KOPT-K1 (cell line): ENCODE measurements around the gene EXT2.

Source experiments
- H3K27ac ChIP-seq: fragments of 200-600 bp; sonication (generic); 2 replicates; pipeline ENCODE4 v1.5.1; 2016; ENCODE audit warnings: antibody characterized with exemption, mild to moderate bottlenecking, low read depth, low read length; ENCODE audit not compliant: poor library complexity, severe bottlenecking
- H3K36me3 ChIP-seq: fragments of 200-600 bp; sonication (generic); 2 replicates; pipeline ENCODE4 v1.5.1; 2017; ENCODE audit warnings: antibody characterized with exemption, mild to moderate bottlenecking, low read length, moderate library complexity; ENCODE audit not compliant: insufficient read depth
- H3K9me3 ChIP-seq: fragments of 200-600 bp; sonication (generic); 2 replicates; pipeline ENCODE4 v1.5.1; 2017; ENCODE audit warnings: antibody characterized with exemption, low read length, mild to moderate bottlenecking; ENCODE audit not compliant: insufficient read depth, poor library complexity, severe bottlenecking

Gene EXT2

GRCh38 chr11:44104481-44105294 is 9.2 kb downstream of the EXT2 start:
- peaks cover 18% of the 10 kb centered on the region for H3K36me3 ChIP-seq
- H3K9me3 ChIP-seq, result no peaks in the 10 kb centered on the region
- no peak overlapping the region for H3K27ac ChIP-seq

GRCh38 chr11:44108260-44108659 is 12.8 kb downstream of the EXT2 start:
- H3K36me3 ChIP-seq, result peaks cover 34% of the 10 kb centered on the region
- no peaks in the 10 kb centered on the region for H3K9me3 ChIP-seq

GRCh38 chr11:44110231-44110679 is 14.8 kb downstream of the EXT2 start:
- Histone ChIP-seq H3K9me3 (no peaks in the 10 kb centered on the region), H3K27ac (no peak overlapping the region), H3K36me3 (peaks cover 47% of the 10 kb centered on the region)

More at GRCh38 chr11:44108260-44108659, 12.8 kb downstream of the EXT2 start:
- H3K27ac ChIP-seq, result no peak overlapping the region

- peaks cover 60% of the 10 kb centered on the region for H3K36me3 ChIP-seq
- H3K27ac ChIP-seq, result no peak overlapping the region
- H3K9me3 ChIP-seq, result no peaks in the 10 kb centered on the region
Observed at GRCh38 chr11:44112091-44112821, 16.8 kb downstream of the EXT2 start.

GRCh38 chr11:44113018-44113417 is 17.5 kb downstream of the EXT2 start:
- peaks cover 62% of the 10 kb centered on the region for H3K36me3 ChIP-seq
- H3K9me3 ChIP-seq, result no peaks in the 10 kb centered on the region
- H3K27ac ChIP-seq, result no peak overlapping the region

GRCh38 chr11:44113572-44113971 is 18.1 kb downstream of the EXT2 start:
- Histone ChIP-seq H3K36me3 (peaks cover 57% of the 10 kb centered on the region), H3K27ac (no peak overlapping the region), H3K9me3 (no peaks in the 10 kb centered on the region)

- Histone ChIP-seq H3K9me3 (no peaks in the 10 kb centered on the region), H3K36me3 (peaks cover 49% of the 10 kb centered on the region), H3K27ac (no peak overlapping the region)
Observed at GRCh38 chr11:44116234-44116830, 20.9 kb downstream of the EXT2 start.

GRCh38 chr11:44120169-44120568 is 24.7 kb downstream of the EXT2 start:
- no peak overlapping the region for H3K27ac ChIP-seq
- peaks cover 33% of the 10 kb centered on the region for H3K36me3 ChIP-seq
- H3K9me3 ChIP-seq, result no peaks in the 10 kb centered on the region

- H3K9me3 ChIP-seq, result no peaks in the 10 kb centered on the region
- H3K36me3 ChIP-seq, result peaks cover 44% of the 10 kb centered on the region
- no peak overlapping the region for H3K27ac ChIP-seq
Observed at GRCh38 chr11:44125598-44125997, 30.1 kb downstream of the EXT2 start.

GRCh38 chr11:44126304-44126703 is 30.8 kb downstream of the EXT2 start:
- peaks cover 51% of the 10 kb centered on the region for H3K36me3 ChIP-seq
- no peak overlapping the region for H3K27ac ChIP-seq
- no peaks in the 10 kb centered on the region for H3K9me3 ChIP-seq

GRCh38 chr11:44127130-44127529 is 31.7 kb downstream of the EXT2 start:
- Histone ChIP-seq H3K9me3 (no peaks in the 10 kb centered on the region), H3K36me3 (peaks cover 53% of the 10 kb centered on the region), H3K27ac (no peak overlapping the region)

GRCh38 chr11:44128729-44129128 is 33.3 kb downstream of the EXT2 start:
- Histone ChIP-seq H3K36me3 (peaks cover 53% of the 10 kb centered on the region), H3K27ac (no peak overlapping the region), H3K9me3 (no peaks in the 10 kb centered on the region)

- H3K36me3 ChIP-seq, result peaks cover 44% of the 10 kb centered on the region
- no peaks in the 10 kb centered on the region for H3K9me3 ChIP-seq
Observed at GRCh38 chr11:44130751-44131150, 35.3 kb downstream of the EXT2 start.

GRCh38 chr11:44133335-44133946 is 38.0 kb downstream of the EXT2 start:
- Histone ChIP-seq H3K9me3 (no peaks in the 10 kb centered on the region), H3K27ac (no peak overlapping the region), H3K36me3 (peaks cover 20% of the 10 kb centered on the region)

More at GRCh38 chr11:44130751-44131150, 35.3 kb downstream of the EXT2 start:
- H3K27ac ChIP-seq, result no peak overlapping the region

GRCh38 chr11:44134625-44135024 is 39.1 kb downstream of the EXT2 start:
- Histone ChIP-seq H3K27ac (no peak overlapping the region), H3K9me3 (no peaks in the 10 kb centered on the region), H3K36me3 (peaks cover 17% of the 10 kb centered on the region)
